ENCODE measurements around the gene TIMP4. TPM values are rescaled to one million over a fixed set of nuclear protein-coding genes. Genes with fewer than 3 reads are reported as not detected.
A peak's percentile ranks its signal among the peaks of the same experiment; 100 is the strongest.

Gene TIMP4
- total RNA-seq, 1 donor from 2014 or later = 13.3 TPM

DNA sequence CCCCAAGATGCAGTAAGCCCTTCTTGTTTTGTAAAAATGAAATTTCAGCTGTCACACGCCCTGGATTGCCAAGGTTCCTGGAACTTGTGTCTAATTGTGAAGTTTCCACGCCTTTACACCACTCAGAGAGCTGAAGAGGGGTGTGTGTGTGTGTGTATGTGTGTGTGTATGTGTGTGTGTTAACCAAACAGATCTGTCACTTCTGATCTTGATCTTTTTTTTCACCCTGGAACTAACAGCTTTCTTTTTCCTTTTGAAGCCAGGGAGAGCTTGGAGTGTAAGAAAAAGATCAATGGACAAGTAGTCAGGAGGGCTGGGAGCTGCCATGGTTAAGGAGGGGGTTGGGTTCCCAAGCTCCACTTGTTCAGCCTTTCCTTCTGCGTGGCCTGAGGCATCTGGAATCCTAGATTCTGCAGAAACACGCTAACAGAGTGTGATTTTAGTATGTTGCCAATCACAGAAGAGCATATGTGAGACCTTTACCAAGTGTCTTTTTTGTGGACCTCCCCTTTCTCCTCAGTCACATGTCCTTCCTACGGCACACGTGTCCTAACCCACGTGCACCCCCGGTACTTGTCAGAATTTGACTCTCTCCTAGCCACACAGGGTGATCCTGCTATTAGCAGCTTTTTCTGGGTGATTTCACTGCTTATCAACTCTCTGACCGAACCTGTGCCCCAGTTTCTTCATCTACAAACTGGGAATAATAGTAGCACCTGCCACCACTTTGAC lies 11.5 kb downstream of the TIMP4 start:
- peak; percentile 25 for DNase-seq

DNA sequence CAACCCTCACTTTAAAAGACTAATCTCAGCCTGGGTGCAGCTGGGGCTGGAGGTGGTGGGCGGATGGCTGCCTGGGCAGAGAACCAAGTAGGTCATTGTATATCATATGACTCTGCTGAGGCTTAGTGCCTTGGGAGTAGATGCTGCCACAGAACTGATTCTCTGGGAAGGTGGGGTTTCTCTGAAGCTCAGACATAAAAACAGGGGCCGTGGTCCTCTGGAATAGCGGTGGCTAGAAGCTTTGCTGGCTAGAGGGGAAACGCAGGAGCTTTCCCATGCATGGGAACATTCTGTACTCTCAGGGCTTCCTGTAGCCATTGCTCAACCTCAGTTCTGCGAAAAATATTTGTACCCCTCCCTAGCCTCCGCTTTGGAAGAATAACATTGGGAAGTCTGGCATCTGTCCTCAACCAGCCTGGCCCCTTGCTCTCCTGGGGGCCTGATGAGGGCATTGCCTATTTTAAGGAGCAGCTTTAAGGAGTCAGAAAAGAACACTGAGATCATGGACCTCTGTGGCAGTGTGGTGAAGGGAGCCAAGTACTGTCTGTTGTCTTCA lies 14.7 kb downstream of the TIMP4 start:
- DNase-seq = peak; percentile 61

DNA sequence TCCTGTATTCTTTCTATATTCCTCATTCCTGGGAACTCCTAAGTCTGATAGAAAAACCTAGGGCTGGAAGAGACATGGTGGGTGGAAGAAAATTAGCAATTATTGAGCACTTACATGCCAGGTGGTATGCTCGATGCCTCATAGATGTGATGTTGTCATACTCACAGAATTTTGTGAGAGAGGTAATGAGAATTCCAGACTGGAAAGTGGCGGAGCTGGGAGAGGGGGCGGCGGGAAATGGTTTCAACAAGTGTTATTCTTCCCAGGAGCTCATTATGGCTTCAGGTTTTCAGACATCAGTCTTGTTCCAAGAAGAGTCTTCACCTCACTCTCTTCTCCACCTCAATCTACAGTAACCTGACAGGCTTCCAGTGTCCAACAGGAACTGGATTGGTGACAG lies 16.2 kb downstream of the TIMP4 start:
- no peak for DNase-seq

DNA sequence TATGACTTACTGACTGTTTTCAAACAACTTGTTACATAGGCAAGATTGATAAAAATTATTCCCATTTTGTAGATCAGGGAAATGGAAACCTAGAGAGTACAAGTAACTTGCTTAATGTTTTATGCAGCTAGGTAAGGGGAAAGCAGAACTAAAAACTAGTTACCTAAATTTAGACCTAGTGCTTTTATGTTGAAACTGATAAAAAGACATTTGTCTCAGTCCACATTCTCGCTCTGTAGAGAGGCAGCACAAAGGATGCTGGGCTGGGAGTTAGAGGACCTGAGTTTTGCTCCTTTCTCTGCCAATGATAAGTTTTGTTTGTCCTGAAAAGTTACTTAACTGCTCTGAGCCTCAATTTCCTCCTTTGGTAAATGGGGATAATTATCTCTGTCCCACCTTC lies 17.4 kb downstream of the TIMP4 start:
- no peak for DNase-seq

DNA sequence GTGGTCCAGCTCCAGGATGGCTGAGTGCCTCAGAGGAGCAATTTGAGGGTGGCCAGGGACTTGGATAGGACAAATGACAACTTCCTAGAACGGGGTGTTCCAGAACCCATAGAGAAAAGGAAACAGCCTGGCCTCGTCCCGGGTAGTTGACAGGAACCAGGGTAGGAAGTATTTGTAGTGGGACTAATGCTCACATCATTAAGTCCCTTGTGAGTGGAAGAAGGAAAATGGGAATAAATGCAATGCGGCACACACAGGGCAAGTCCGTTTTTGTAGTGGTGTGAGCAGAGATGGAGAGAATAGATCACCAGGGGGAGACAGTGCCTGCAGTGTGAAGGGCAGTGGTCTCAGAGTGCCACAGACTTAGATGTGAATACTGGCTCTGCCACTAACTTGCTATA lies 19.6 kb downstream of the TIMP4 start:
- peak; percentile 65 for DNase-seq

DNA sequence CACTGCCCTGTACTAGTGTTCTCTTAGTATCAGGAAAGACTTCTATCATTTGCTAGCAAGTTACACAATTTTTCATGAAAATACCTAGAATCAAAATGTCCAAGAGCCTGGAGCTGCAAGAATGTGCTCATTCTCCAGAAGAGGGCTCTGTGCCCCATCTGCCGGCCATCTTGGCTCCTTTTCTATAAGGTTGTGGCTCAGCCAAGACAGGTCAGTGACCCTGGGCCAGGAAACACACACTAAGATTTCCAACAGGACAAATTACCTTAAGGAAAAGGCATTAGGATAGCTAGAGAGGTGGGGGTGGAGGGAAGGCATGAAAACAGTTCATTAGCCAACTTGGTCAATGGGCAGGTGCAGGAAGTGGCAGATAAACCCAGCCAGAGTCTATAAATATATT lies 20.7 kb downstream of the TIMP4 start:
- DNase-seq = no peak

DNA sequence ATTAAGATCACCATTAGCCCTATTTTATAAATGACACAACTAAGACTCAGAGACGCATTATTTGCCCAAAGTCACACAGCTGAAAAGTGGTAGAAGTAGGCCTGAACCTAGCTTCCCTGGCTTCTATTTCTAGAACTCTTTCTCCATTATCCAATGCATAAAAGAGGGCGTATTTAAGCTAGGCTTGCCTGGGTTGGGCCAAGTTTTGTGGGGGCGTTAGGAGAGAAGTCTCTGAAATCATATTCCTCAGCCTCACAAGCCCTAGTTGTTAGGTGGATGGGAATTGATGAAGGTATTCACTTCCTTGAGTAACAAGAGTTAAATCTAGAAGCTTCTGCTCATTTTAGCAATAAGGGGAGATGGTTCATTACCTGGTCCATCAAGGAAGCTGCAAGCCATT lies 22.3 kb downstream of the TIMP4 start:
- DNase-seq = no peak

DNA sequence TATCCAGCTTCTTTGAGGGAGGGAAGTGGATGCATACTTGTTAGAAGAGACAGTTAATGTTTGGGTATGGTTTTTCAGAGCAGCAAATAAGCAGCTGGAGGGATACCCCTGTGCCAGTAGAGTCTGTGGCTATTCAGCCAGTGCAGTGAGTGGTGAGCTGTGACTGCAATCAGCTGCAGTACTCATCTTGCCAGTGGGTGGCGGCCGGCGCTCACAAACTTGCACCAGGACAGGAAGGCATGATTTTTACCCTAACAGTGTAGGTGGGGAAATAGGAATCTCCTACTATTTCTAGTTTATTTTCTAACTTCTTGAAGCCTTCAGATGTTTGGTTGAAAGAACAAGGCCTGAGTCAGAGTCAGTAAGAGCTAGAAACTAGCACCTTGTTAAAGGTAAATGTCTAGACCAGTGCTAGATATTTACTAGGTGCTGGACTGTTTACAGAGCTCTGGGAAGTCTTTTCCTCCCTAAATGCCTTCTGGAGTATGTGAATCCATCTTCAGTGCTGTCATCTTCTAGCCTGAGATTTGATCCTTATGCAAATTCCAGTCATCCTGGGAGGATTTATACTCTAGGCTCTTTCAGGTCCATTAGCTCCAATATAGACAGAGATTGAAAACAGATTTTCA lies 23.6 kb downstream of the TIMP4 start:
- DNase-seq = peak; percentile 52

DNA sequence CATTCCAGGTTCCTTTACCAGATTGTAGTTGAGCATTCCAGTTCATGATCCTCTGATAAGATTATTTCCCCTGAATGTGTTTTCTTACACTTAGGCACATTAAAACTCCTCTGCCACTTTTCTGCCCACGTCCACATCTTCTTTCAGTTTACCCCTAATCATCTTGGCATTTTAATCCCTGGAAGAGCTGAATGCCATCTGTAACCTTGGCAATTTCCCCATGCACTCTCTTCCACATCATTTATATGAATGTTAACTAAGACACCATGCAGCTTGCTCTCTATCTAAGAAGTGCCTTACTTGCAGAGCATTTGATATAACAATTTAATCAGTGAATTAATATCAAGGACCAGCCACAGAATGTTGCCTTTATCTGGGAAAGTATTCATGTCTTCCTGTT lies 25.8 kb downstream of the TIMP4 start:
- DNase-seq = no peak

DNA sequence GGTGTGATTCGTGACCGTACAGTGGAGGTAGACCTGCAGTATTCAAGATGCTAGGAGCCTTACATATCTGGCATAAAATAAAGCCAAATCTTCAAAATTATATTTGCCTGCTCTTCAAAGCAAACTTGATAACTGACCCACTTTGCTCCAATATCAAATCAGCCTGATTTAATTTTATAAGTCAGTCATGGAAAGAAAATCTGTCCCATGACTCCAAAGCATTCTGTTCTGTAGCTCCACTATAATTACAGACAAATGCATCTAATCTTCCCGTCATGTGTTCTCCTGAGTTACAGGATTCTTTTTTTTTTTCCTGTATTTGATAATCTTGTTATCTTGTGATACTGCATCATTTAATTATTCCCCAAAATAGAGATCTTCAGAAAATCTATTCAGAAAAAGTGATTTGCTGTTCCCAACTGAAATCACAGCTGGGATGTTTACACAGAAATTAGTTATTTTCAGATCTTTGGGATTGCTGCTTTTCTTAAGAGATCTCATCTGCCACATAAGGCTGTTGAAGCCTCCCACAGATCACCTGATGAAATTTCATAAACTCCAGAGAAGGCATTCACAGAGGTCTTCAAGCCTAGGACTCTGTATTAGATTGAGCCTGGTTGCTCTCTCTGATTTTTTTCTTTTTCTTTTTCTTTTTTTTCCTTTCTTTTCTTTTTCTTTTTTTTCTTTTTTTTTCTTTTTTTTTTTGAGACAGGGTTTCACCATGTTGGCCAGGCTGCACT lies 27.2 kb downstream of the TIMP4 start:
- no peak for DNase-seq

DNA sequence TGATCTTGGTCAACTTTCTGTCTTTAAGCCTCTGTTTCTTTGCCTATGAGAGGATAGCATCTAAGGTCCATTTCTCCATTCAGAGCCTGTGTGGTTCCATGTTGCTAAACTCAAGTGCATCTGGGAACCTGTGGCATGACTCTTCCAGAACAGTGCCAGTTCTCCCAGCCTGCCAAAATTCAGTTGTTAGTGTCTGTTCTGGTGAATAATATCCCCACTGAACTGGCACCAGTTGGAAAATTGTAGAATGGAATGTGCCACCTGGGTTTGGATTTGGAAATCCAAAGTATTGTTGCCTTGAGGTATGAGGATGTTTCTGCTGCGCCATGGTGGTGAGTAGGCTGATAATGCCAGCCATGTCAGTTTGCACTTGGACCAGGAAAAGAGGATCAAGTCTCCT lies 31.3 kb downstream of the TIMP4 start:
- DNase-seq = no peak

DNA sequence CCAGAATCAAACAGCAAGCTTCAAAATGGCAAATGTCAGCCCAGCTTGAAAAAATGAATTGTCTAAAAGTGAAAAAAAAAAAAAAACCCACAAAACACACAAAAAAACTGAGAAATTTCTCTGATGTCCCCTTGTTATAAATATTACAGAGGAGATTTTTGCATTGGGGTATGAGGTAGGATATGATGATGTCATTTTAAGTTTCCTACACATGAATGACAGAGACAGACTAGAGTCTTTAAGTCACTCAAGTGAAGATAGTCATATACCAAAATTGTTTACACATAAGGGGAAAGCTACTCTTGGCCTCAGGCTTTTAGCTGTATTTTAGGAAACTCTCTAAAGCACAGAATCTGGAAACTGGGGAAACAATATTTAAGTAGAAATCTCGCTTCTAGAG lies 32.9 kb downstream of the TIMP4 start:
- DNase-seq = no peak

DNA sequence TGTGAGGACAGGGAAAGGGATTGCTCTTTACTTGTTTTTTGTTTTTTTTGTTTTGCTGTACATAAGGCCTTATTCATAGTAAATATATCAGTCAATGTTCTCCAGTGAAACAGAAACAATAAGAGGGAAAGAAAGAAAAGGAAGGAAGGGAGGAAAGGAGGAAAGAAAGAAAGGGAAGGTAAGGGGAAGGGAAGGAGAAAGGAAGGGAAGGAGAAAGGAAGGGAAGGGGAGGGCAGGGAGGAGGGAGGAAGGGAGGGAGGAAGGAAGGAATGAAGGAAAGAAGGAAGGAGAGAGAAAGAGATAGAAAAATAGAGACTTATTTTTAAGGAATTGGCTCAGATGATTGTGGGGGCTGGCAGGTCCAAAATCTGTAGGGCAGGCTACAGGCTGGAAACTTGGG lies 37.2 kb downstream of the TIMP4 start:
- no peak for DNase-seq

DNA sequence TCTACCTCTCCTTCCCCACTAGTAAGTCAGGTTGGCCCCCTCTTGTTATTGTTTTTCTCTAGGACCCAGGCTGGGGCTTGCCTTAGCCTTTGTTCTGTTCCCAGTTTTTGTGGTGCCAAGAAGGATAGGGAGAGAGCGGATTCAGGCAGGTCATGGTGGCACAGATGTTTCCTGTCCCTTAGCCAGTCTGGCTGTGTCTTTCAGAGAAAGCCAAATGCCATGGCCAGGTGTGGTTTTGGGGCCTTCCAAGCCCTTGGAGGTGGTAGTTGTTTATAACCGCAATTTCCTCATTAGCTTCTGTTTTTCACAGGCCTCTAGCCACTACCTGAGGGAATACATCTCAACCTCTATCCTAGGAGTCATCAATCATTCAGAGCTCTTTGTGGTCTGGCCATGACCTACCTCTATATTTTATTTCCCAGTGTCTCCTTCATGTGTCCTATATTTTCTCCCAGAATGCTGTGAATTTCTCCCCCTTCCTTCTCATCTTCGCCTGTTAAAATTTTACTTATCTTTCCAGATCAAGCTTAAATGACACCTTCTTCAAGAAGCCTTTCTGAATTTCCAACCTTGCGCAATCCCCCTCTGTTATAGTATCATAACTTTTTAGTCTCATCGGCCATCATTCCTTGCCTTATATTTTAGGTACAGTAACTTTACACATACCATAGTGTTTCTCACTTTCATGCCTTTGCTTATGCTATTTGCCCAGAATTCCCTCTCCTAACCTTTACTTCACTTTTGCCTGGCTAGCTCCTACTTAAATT lies 38.2 kb downstream of the TIMP4 start:
- no peak for DNase-seq

DNA sequence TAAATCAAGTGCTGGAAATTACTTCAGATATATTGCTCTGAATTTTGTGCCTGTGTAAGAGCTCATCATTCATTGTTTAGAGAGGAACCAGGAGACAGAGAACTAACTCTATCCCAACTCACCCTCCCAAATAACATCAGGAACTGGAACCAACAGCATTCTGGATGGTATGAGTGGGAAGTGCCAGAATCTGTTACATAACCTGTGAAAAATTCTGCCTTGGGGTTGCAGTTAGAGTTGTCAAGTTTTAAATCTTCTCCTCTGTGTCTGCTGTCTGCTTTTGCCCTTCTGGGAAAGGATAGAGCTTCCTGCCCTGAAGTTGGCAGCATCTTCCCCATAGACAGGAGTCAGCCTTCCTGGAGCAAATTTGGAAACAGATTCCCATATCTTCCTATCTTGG lies 41.2 kb downstream of the TIMP4 start:
- DNase-seq = no peak

DNA sequence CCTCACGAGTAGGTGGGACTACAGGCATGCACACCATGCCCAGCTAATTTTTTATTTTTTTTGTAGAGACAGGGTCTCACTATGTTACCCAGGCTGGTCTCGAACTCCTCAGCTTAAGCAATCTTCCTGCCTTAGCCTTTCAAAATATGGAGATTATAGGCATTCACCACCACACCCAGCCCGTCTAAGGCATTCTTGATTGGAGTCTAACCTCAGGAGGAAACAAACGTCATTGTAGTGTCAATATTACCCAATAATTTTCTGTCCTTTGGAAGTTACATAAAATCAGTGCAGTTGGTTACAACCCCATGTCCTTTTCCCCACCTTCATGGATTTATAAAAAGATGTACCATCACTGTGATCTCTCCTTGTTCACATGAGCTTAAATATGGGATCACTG lies 41.8 kb downstream of the TIMP4 start:
- no peak for DNase-seq

DNA sequence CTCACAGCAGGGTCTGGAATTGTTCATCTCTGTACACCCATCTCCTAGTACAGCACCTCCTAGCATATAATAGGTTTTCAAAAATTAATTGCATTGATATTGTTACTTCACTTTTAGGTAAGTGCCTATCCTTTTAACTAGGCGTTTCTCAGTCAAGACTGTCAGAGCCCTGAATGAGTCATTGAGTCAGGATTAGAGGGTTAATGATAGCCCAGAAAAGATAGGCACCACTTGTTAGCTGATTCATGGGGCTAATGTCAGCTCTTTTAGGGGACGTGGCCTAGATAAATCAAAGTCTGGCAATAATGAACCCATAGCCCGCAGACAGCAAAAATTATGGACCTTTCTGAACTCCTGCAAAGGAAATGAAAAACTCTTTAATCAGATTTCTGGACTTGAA lies 42.9 kb downstream of the TIMP4 start:
- no peak for DNase-seq

DNA sequence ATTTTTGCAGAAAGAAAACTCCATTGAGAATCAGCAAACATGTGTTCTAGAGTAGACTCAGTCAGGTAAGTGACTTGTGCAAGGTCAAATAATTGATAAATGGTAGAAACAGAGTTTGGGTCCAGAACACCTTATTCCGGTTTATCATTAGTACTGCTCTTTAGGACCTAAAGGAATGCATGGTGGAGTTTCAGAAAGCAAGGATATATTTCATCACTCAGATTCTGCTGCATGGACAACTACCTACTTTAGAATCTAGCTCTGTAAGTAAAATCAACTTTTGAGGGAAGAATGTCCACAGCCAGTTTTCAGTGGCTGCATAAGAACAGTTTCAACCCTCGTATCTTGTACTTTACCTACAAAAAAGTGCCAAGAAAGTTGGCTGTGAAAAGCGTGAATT lies 43.6 kb downstream of the TIMP4 start:
- no peak for DNase-seq

DNA sequence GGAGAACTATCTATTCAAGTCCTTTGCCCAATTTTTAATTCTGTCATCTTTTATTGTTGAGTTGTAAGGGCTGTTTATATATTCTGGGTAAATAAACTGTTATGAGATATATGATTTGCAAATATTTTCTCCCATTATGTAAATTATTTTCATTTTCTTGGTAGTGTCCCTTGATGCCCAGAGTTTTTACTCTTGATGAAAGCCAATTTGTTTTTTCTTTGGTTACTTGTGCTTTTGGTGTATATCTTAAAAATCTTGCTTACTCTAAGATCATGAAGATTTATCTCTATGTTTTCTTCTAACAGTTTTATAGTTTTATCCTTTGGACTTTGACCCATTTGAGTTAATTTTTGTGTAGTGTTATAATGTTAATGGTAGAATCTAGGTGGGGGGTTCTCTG lies 44.5 kb downstream of the TIMP4 start:
- DNase-seq = no peak

DNA sequence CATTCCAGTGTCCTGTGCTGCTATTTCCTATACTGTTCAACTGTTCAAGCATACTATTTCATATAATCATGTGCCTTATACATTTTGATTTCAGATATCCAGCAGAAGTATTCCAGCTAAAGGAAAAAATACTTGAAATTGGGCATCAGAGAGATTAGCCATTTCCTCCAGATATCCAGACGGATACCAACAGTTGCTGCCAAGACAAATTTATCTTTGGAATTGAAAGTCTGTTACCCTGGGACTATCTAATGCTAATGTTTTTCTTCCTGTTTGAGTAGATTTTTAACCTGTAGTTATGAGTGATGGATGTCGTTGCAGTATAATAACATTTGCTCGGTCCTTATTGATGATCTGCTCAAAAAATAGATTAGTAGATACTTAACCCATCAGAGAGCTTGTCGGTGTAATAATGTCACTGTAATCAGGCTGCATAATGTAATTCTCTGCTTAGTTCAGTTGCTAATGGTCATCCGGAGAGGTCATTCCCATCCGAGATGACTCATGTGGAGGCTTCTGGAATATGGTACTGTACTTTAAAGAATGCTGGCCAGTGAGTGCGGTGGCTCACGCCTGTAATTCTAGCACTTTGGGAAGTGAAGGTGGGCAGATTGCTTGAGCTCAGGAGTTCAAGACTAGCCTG lies 51.5 kb downstream of the TIMP4 start:
- no peak for DNase-seq

Data from skin of body (tissue), 2 donors.